Measurements from ENCODE around the gene RAVER1.
"Not testable (repeated sequence)": the region's sequence is repeated elsewhere in the genome, so short reads cannot be mapped to it uniquely, and the experiment has no call there.

RAVER1 gene

GRCh38 chr19:10332965-10333757, at the start of gene RAVER1:
TSS of gene RAVER1 (minus strand) at chr19:10333529. CDS start at chr19:10333507, 22 bp downstream.
- in situ Hi-C loops (cut with MboI; ENCODE audit: low sequenced_read_pairs) = no loop called here

- in situ Hi-C loops (cut with MboI; ENCODE audit: low sequenced_read_pairs) = loop anchor here (10.0 kb wide), 1 partner anchor 448 kb away; the partner anchor contains the start of gene OLFM2
Measured at GRCh38 chr19:10383223-10383499, 49.8 kb upstream of the RAVER1 start.

DNA sequence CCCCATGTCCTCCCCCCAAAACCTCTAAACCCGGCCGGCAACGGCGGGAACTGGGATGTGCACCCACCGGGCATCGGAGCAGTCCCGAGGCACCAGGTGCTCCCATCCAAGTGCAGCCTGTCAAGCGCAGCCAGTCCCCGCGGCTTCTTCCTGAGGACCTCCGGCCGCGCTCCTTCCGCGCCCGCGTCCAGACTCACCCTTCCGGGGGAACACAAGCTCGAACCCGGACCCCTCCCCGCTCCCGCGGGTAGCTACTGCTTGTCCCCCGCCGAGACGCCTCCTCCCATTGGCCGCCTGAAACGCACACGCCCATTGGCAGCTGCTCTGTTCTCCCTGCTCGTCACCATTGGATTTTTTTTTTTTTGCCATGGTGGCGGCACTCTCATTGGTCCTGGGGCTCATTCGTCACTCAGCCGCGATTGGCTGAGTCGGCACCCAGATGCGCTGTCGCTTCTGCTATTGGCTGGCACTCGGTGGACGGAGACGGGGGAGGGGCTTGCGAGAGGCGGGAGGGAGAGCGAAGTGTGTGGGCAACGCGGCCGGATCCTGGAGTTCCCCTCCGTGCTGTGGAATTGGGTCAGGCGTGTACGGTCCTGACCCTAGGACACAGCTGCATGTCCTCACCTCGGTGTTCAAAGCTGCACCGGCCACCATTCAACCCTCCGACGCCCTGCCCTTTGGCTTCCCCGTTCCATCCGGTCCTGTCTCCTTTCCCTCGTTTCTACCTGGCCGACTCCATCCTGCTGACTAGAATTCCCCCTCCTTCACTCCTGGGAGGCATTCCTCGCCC, 47.2 kb upstream of the RAVER1 start, which contains the start of gene TYK2:
TSS of gene TYK2 (minus strand) at position 260 of the 790 bp plus-strand sequence. CDS start 2,166 bp downstream, outside the sequence.
- in situ Hi-C loops (cut with MboI; ENCODE audit: low sequenced_read_pairs) = loop anchor here (10.0 kb wide), 1 partner anchor 446 kb away; the partner anchor contains the start of gene OLFM2

DNA sequence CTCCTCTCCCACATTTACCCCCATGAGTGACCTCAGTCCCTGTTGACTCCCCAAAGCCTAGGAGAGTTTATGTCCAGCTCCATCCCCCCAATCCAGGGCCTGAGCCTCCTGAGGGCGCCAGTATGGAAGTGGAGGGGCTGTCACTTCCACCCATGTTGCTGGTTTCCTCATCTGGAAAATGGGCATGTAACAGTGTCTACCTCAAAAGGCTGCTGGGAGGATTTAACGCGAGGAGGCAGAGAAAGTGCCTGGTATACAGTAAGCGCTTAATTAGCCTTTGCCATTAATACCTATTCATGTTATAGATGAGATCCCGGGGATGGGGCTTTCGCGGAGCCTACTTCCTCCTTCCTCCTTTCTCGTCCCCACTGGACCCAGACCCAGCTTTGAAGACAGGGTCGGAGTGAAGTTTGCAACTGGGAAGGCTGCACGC, 46.6 kb upstream of the RAVER1 start:
- in situ Hi-C loops (cut with MboI; ENCODE audit: low sequenced_read_pairs) = loop anchor here (10.0 kb wide), 1 partner anchor 445 kb away; the partner anchor contains the start of gene OLFM2

GRCh38 chr19:10378124-10378523, 44.8 kb upstream of the RAVER1 start:
- in situ Hi-C loops (cut with MboI; ENCODE audit: low sequenced_read_pairs) = no loop called here

DNA sequence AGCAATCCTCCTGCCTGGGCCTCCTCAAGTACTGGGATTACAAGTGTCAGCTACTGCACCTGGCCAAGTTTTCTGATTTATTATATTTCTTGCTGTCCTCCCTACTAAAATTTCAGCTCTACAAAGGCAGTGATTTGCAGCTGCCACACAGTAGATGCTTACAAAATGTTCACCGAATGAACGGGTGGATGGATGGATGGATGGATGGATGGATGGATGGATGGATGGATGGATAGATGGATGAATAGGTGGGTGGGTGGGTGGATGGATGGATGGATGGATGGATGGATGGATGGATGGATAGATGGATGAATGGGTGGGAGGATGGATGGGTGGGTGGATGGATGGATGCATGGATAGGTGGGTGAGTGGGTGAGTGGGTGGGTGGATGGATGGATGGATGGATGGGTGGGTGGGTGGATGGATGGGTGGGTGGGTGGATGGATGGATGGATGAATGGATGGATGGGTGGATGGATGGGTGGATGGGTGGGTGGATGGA, 43.9 kb upstream of the RAVER1 start:
- in situ Hi-C loops (cut with MboI; ENCODE audit: low sequenced_read_pairs) = not testable (repeated sequence)

GRCh38 chr19:10374931-10375330, 41.6 kb upstream of the RAVER1 start:
- in situ Hi-C loops (cut with MboI; ENCODE audit: low sequenced_read_pairs) = no loop called here

GRCh38 chr19:10372690-10373089, 39.4 kb upstream of the RAVER1 start:
- in situ Hi-C loops (cut with MboI; ENCODE audit: low sequenced_read_pairs) = no loop called here

- in situ Hi-C loops (cut with MboI; ENCODE audit: low sequenced_read_pairs) = no loop called here
Measured at GRCh38 chr19:10368101-10368803, 34.9 kb upstream of the RAVER1 start.

DNA sequence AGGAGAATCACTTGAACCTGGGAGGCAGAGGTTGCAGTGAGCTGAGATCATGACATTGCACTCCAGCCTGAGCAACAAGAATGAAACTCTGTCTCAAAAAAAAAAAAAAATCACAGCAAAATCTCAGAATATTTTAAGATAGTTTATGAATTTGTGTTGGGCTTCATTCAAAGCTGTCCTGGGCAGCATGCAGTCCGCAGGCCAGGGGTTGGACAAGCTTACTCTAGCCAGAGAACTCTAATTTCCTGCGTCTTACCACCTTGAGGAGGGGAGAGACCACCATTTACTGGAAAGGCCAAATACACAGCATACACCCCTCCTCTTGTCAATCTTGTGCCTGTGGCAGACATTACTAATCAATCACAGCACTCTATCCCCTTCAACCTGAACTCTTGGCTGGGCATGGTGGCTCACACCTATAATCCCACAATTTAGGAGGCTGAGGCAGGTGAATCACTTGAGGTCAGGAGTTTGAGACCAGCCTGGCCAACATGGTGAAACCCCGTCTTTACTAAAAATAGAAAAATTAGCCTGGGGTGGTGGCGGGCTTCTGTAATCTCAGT, 33.7 kb upstream of the RAVER1 start:
- in situ Hi-C loops (cut with MboI; ENCODE audit: low sequenced_read_pairs) = not testable (repeated sequence)

DNA sequence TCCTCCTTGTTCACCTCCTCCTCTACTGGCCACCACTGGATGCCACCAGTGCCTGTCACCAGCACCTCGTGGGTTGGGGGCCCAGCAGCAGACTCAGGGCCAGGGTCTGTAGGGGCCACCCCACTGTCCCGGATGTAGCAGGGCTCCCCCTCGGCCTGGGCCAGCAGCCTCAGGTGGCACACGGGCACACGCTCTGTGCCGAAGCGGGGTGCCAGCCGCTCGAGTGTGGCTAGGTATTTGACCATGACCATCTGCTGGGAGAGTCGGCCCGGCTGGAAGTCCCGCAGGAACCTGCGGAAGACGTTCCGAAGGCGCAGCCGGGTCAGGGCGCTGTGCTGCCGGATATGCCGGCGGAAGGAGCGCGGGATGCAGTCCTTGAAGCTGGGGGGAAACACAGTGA, 32.2 kb upstream of the RAVER1 start:
- in situ Hi-C loops (cut with MboI; ENCODE audit: low sequenced_read_pairs) = no loop called here

- in situ Hi-C loops (cut with MboI; ENCODE audit: low sequenced_read_pairs) = no loop called here
Measured at GRCh38 chr19:10364644-10365043, 31.3 kb upstream of the RAVER1 start.

- in situ Hi-C loops (cut with MboI; ENCODE audit: low sequenced_read_pairs) = no loop called here
Measured at GRCh38 chr19:10363789-10364281, 30.5 kb upstream of the RAVER1 start.

DNA sequence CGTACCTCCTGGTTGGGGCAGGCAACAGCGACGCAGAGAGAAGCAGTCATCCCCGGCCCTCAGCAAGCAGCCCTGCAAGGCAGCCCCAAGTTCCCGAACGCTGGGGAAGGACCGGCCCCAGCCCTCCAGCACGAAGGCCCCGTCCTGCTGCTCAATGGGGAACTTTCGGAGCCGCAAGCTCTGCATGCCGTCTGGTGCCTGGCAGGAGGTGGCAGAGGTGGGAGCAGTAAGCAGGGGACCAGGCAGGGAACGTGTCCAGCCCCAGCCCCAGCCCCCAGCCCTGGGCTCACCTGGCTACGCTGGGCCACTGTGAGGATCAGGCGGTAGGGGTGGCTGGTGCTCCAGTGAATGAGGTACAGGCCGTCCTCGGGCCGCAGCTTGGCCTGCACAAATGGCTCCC, 28.9 kb upstream of the RAVER1 start:
- in situ Hi-C loops (cut with MboI; ENCODE audit: low sequenced_read_pairs) = no loop called here

DNA sequence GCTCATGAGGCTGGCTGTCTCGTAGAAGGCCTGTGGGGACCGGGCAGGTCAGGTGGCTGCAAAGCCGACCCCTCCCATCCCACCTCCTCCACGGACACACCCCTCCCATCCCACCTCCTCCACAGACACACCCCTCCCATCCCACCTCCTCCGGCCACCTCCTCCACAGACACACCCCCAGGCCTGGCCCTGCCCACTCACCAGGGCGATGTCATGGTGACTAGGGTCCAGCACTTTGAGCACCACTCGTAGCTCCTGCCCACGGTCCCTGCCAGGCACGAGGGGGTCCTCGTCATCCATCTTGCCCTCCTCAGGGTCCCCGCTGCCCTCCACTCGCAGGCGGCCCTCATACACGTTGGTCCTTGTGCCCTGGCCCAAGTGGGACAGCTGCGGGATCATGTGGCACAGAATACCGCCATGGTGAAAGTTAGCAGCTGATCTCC, 28.3 kb upstream of the RAVER1 start:
- in situ Hi-C loops (cut with MboI; ENCODE audit: low sequenced_read_pairs) = no loop called here

DNA sequence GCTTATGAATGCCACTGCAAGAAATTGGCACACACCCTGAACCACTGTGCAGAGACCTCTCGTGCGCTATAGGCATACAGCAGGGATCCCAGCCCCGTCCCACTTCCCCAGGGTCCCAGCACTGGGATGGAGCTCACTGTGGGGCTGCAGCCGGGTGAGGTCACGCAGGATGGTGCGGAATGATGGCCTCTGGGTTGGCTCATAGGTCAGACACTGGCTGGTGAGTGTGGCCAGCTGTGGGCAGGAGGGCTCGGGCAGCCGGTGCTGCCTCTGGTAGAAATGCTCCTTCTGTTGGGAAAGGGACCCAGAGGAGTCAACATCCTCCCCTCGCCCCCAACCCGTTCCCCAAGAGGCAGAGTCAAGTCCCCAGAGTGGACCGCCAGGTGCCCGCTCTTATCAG, 23.1 kb upstream of the RAVER1 start:
- in situ Hi-C loops (cut with MboI; ENCODE audit: low sequenced_read_pairs) = no loop called here

DNA sequence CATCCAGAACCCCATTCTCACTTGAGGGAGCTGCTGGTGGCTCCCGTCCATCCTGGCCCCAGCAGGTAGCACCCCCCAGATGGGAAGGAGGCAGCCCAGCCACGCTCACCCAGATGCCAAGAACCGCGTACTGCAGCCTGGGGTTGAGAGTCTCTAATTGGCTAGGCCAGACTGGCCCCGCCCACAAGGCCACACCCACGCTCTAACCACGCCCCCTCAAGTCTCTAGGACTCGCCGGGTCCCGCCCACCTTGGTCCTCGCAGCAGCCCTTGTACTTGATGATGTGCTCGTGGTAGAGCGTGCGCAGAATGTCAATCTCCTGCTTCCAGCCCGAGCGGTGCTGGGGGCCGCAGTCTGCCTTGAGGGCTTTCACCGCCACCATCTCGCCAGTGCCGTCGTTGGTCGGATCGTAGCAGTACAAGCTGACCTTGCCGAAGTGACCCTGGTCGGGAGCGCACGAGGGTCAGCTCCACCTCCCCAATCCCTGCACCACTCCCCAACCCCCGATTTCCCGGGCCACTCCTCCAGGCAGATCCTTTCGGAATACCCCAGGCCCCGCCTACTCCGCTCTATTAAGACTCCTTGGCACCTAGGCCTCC, 20.6 kb upstream of the RAVER1 start:
- in situ Hi-C loops (cut with MboI; ENCODE audit: low sequenced_read_pairs) = no loop called here

GRCh38 chr19:10352764-10353671, 19.7 kb upstream of the RAVER1 start:
- in situ Hi-C loops (cut with MboI; ENCODE audit: low sequenced_read_pairs) = no loop called here

DNA sequence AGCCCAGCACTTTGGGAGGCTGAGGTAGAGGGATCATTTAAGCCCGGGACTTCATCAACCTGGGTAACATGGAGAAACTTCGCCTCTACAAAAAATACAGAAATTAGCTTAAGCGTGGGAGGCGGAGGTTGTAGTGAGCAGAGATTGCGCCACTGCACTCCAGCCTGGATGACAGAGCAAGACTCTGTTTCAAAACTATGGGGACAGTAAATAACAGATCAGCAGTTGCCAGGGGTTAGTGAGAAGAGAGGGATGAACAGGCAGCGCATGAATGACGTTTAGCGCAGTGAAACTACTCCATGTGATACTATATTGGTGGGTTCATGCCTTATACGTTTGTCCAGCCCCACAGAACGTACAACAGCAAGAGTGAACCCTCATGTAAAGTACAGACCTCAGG, 13.2 kb upstream of the RAVER1 start:
- in situ Hi-C loops (cut with MboI; ENCODE audit: low sequenced_read_pairs) = no loop called here

All from HL-60/S4 (cell line).